ENCODE results near the gene C13orf46. TPM values are rescaled to one million over a fixed set of nuclear protein-coding genes. Genes with fewer than 3 reads are reported as not detected.

Gene C13orf46
- total RNA-seq, 1 donor = under 0.01 TPM

DNA sequence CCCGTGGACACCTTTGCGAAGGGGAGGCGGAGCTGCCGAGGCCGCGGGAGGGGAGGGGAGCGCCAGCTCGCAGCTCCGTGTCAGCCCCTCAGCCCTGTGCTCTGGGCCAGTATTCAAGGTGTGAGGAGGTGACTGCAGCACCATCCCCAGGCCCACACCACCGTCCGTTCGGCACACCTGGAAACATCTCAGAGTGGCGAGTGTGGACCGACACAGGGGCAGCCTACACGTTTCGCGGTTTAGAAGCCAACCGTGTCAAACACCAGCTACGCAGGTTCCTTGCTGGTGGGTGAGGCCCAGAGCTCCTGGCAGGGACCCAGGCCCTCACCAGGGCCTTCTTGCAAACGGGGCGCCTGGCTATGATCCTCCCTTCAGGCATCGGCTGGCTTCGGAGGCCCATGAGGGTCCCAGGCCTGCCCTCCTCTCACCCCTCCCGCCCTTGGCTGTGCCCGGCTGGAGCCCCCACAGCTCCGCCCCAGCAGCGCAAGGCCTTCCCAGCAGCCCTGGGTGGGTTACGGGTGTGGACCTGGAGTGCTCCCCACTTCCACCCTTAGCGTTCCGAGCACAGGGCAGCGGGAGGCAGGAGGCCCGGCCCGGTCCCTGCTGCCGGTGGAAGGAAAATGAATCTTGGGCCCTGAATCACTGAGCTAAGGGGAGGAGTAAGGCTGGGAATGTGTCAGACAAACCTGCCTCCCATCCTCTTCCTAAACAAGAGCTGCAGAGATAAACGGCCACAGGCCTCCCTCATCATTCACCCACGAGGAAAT, 1.2 kb downstream of the C13orf46 start:
- DNase-seq (ENCODE audit: low read depth in 2 of 3, low spot score in 2 of 3) = no peak

DNA sequence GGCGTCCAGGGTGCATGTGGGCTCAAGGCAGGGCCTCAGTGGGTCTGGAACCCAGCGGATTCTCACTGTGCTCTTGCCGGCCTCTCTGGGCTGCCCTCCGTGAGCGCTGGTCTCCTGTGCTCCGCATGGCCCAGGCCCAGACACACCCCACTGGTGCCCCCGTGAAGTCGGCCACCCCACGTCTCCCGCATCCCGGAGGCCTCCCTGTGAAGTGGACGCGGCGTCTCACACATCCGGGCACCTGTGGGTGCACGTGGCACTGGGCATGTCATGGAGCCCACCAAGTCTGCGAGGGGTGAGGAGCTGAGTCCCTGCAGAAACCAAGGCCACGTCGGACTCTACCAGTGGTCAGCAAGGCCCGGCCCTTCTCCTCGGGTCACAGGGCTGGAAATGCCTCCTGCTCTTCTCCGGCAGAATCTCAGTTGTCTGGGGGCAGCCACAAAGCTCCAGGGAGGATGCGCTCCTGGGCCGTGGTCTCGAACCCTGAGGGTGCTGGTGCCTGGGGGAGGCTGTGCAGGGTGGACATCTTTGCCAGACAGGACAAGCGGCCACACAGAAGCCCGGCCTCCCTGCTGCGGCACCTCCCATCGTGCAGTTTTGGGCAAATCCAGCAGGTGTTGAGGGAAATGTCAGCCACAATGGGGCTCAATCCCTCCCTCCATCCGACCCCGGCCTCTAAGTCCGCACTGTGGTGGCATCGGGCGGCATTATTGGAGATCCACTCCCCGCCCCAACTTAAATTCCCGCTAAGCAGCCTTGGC, 2.2 kb downstream of the C13orf46 start:
- no peak for DNase-seq (ENCODE audit: low read depth in 2 of 3, low spot score in 2 of 3)

DNA sequence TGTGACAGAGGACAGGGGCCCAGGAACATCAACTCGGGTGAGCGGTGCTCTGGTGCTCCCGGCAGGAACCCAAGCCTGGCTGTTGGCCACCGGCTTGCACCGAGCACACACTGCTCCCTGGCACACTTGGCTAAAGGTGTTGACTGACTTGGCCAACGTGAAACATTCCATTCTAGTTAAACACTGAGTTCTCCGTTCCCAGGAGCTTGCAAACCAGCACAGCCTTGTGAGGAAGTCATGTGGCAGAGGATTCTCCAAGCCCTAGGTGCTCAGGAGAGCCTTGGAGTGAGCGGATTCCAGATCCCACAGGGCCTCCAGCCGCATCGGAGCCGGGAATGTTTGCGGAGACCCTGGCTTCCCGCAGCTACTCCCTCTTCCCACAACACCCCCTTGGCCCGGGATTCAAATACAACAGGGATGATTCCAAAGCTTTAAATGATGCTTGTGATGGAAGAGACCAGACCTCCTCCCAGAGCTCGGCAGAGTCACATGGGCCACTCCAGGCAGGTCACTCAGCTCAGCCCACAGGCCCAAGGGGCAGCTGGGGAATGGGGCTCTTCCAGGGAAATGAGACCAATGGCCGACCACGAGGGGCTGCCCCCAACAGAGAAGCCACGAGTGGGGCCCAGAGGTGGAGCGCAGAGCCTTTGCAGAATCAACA, 2.9 kb downstream of the C13orf46 start:
- DNase-seq (ENCODE audit: low read depth in 2 of 3, low spot score in 2 of 3) = no peak

DNA sequence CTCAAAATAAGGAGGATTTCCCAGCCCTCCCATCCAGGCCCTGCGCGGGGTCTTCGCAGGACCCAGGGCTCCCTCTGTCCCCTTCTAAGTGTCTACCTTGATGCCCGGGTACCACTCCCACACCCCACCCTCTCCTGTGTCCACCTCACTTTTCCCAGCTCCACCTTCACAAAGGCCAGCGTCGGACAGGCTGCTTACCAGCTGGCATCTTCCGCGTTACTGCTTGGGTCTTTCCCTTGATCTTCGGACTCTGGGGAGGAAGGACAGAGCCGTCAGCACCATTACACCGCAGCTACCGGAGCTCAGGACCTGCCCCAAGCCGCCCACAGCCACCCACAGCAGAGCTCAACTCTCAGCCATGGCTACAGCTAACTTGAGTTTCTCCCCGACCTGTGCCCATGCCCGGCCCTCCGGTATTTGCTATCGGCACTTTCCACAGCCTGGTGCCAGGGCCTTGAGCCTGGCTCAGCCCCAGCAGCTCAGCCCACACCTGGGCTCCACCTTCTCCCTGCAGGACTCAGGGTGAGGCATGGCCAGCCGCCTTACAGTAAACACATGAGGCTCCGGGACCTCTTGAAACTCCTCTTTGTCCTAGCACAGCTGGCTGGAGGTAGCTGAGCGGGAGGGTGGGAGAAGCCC, 3.8 kb downstream of the C13orf46 start:
- DNase-seq (ENCODE audit: low read depth in 2 of 3, low spot score in 2 of 3) = no peak

DNA sequence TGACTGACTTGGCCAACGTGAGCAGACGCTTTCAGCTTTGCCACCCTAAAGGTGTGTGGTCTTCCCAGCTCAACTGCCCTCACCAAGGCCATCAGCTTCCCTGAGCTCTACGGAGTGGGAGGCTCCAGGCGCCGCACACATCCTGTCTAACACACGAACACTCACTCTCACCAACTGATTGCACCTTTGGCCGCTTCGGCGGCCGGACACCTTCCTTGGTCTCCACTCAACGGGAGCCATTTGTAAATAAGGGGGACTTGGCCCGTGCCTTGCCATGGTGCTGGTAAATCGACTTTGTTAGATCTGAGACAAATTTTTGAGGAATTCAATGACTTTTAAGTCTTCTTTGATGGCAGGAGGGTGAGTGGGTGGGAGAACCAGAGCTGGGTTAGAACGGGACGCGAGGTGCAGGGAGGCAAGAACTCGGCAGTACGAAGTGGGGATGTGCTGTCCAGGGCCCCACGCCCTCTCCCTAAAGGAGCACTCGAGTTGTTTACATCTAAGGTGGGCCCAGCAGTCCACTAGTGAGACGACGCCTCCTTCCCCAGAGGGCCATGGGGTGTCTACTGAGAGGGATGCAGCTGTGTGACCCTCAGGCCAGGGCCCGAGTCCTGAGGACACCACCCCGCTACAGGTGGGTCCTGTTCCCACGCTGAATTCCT, 4.4 kb downstream of the C13orf46 start:
- DNase-seq (ENCODE audit: low read depth in 2 of 3, low spot score in 2 of 3) = no peak

DNA sequence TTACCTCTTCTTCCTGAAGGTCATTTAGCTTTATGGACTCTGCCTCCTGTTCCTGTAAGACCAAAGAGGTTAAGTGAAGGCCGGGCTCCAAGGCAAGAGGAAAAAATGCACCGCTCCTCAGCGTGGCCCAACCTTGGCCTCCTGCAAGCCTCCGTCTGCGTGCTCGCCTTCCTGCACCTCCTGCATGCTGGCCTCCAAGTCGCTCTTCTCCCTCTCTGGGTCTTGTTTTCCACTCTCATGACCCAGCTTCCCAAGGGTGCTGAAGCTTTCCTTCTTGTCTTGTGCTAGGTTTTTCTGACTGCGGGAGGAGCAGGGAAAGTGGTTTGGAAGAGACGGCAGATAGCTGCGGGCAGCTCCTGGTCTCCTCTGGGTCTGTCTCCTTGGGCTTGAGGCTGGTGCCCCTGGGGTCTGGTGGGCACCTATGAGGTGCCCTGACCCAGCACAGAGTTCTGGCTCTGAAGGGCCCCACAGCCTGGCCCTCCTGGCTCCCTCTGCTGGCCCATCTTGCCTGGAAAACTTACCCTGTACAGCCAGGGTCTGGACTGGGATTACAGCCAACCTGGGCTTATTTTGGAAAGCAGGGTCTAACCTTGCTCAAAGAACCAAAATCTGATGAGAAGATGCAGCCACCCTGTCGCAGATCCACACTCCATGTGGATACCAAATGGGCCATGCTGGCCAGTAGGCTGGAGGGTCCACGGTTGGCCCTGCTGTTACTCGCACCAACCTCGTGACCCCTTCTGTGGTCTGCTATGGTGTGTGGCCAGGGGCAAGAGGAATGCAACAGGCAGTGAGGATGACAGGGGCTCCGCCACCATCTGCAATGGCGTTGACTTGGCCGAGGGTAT, 5.2 kb downstream of the C13orf46 start:
- DNase-seq (ENCODE audit: low read depth in 2 of 3, low spot score in 2 of 3) = no peak

DNA sequence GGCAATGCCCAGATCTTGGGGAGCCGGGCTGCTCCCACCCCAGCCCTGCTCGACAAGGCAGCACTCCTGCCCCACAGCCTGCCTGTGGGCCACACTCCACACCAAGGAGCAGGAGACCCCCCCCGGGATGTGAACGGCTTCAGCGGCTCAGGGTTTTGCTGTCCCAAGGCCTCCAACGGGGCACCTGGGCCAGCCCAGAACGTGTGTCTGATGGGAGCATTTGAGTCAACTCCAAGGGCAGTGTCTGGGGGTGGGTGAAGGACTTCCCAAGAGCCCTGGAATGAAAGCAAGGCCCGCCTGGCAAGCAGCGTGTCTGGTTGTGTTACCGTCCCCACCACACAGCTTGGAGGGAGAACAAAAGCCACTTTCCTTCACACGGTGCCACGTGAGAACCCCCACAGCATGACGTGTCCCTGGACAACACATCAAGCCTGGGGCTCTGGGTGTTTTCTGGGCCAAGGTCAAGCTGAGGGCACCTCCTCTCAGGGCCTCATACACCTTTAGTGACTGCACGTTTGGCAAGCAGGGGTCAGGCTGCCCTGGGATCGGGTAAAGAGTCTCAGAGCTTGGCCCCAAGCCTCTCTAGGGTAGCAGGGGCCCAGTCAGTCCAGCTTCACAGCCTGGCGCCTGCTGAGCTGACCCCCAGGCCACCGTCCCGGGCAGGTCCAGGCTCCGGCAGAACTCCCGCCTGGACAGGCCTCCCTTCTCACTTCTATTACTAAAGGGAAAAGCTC, 6.0 kb downstream of the C13orf46 start:
- no peak for DNase-seq (ENCODE audit: low read depth in 2 of 3, low spot score in 2 of 3)

DNA sequence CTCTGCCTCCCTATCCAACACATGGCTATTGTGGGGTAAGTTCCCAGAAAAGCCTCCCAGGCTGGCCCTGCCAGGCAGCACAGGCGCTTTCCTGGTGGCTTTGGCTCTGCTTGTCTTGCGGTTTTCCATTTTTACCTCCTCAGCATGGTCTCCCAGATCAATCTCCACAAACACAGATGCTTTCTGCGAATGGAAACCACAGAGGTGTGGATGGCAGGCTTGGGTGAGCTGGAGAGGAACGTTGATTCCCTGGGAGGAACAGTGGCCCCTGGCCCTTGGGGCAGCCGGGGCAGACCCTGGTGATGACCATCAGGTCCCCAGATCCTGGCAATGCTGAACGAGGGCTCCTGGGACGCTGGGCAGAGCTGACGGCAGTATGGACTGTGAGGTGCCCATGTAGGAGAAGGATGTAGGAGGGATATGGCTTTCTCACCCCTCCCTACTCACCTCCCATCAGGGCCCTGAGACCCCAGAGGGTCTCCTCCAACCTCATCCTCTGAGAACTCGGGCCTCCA, 6.6 kb downstream of the C13orf46 start:
- no peak for DNase-seq (ENCODE audit: low read depth in 2 of 3, low spot score in 2 of 3)

DNA sequence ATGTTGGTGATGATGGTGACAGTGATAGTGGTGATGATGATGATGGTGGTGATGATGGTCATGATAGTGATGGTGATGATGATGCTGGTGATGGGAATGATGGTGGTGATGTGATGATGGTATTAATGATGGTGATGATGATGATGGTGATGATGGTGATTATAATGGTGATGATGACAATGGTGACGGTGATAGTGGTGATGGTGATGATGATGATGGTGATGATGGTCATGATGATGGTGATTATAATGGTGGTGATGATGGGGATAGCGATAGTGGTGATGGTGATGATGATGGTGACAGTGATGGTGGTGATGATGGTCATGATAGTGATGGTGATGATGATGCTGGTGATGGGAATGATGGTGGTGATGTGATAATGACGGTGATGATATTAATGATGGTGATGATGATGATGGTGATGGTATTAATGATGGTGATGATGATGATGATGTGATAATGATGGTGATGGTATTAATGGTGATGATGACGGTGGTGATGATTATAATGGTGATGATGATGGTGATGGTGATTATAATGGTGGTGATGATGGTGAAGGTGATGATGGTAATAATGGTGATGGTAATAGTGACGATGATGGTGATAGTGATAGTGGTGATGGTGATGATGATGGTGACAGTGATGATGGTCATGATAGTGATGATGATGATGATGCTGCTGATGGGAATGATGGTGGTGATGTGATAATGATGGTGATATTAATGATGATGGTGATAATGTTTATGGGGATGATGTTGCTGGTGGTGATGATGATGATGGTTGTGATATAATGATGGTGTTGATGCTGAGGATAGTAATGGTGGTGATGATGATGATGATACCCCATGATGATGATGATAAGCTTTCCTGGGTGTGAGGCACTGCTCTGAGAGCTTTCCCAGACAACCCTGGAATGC, 7.7 kb downstream of the C13orf46 start:
- DNase-seq (ENCODE audit: low read depth in 2 of 3, low spot score in 2 of 3) = no peak

DNA sequence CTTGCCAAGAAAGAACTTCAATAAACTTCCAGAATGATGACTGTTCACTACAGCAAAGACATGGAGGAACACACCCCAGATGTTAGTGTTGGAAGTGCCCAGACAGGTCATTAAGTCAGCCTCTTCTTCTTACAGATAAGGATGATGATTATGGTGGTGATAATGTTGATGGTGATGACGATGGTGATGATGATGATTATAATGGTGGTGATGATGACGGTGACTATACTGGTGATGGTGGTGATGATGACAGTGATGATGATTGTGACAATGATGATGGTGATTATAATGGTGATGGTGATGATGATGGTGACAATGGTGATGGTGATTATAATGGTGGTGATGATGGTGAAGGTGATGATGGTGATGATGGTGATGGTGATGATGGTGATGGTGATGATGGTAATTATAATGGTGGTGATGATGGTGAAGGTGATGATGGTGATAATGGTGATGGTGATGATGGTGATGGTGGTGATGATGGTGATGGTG, 8.4 kb downstream of the C13orf46 start:
- no peak for DNase-seq (ENCODE audit: low read depth in 2 of 3, low spot score in 2 of 3)

DNA sequence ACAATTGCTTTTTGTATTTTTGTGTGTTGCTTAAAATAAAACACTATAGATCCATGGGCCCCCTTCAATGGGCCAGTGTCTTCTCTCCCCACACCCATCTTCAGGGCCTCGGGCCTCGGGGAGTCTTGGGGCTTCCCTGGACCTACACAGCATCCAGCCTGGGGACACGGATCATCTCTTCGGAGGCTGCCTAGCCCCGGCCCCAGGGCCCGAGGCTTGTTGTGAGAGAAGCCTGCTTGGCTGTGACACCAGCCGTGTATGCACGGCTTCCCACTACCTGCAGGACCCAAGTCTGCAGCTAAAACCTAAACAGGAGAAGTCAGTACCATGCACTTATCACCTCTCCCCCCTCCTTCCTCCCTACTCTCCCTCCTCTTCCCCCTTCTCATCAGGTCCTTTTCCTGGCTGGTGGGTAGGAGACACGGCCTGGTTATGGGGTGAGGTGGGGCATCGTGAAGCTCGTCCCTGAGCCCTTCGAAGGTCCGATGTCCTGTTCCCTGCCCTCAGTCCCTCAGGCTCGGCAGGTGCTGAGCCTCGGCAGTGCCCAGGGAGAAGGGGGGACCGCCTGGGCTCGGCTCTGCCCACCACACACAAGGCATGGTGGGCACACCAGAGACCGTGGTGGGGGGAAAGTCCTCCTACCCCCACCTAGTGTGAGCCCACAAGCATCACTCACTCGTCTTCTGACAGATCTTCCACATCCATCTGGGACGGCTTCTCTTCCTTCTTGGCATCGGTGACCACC, 9.5 kb downstream of the C13orf46 start:
- DNase-seq (ENCODE audit: low read depth in 2 of 3, low spot score in 2 of 3) = no peak

DNA sequence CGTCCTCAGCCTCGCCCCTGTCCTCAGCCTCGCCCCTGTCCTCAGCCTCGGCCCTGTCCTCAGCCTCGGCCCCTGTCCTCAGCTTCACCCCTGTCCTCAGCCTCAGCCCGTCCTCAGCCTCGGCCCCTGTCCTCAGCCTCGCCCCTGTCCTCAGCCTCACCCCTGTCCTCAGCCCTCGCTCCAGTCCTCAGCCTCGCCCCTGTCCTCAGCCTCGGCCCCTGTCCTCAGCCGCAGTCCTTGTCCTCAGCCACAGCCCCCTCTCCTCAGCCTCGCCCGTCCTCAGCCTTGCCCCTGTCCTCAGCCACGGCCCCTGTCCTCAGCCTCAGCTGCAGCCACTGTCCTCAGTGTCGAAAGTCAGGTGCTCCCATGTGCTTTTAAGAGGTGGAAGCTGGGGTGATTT, 10.5 kb downstream of the C13orf46 start:
- no peak for DNase-seq (ENCODE audit: low read depth in 2 of 3, low spot score in 2 of 3)

DNA sequence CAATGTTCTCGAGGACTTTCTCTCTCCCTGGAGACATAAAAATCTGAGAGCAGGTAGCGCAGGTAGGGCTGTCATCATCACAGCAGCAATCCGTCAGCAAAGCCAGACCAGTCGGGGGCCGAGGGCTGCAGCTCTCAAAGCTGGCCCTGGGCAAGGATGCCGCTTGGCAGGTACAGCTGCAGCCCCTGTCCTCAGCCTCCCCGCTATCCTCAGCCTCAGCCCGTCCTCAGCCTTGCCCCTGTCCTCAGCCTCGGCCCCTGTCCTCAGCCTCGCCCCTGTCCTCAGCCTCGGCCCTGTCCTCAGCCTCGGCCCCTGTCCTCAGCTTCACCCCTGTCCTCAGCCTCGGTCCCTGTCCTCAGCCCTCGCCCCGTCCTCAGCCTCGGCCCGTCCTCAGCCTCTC, 10.9 kb downstream of the C13orf46 start:
- DNase-seq (ENCODE audit: low read depth in 2 of 3, low spot score in 2 of 3) = no peak

DNA sequence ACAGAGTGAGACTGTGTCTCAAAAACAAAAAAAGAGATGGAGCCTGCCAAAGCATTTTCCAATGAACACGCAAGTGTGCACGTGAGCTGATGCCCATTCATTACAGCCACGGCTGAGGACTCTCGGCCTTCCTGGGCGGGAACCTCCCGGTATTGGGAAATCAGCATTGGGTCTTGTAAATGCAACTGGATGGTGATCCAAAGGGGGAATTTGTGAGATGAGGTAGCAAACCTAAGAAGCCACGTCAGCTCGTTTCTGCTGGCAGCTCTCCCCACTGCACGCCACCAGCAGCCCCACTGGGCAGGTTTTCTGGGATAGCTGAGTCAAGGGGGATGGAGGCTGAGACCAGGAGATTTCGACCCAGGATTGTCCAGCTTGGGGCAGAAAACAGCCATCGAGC, 11.5 kb downstream of the C13orf46 start:
- DNase-seq (ENCODE audit: low read depth in 2 of 3, low spot score in 2 of 3) = no peak

DNA sequence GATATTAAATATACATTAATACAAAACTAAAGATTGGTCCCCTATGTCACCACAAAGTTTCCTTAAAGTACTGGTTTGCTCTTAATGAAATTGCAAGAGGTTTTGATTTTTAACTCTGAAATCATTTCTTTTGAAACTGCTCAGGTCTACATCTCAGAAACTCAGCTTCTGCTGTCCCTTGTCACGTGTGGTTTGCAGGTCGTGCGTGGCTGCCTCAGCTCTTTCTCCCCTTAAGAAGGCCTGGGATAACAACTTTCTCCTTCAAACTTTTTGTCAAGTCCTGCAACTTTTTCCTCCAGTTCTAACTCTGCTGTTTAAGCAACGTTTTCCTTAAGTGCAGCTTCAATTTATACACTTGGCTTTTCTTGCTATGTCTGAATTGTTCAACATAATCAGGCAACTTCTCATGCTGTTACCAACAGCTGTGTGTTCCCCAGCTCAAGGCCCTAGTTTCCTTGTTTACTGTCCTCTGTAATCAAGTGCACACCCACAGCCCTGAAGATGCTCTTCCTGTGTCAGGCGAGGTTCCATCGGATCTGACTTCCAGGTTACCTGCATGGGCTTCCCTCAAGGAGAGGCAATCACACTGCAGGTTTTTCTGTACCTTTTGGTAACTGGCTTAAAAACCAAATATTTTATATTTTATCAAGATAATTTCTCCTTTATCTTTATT, 13.5 kb downstream of the C13orf46 start:
- no peak for DNase-seq (ENCODE audit: low read depth in 2 of 3, low spot score in 2 of 3)

DNA sequence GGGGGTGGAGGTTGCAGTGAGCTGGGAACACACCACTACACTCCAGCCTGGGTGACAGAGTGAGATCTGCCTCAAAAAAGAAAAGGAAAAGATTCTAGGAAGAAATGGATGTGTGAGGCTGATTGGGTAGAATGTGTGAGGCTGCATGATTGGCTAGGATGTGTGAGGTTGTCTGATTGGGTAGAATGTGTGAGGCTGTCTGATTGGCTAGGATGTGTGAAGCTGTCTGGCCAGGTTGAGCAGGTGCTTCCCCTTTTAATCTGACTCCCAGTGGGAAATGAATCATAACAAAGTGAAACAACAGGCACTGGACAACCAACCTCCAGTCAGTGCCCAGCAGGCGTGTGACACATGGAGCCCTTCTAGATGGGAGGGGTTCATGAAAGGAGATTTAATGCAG, 14.7 kb downstream of the C13orf46 start:
- DNase-seq (ENCODE audit: low read depth in 2 of 3, low spot score in 2 of 3) = peak in 1 of 3 donors; percentile 19
